ENCODE results near the gene AGAP1.

DNA sequence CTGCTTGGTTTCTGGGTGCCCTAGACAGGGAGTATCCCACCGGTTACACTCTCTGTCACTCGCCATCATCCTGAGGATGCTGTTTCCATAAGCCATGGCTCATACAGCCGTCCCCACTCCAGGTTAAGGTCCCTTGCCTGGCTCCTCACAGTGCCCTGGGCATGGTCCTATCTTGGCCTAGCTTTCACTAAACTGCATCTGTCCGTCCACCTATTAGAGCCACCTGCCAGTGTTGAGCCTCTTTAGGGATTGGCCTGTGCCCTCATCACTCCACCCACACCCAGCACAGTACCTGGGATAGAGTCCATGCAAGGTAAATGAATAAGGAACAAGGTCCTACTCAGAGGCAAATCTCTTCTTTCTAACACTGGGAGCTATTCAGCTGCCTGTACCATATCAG, 354.2 kb downstream of the AGAP1 start:
- TF ChIP-seq POLR2AphosphoS5 (IDR thresholded peaks at IDR 0.05) = no peak
- no peak for TF ChIP-seq POLR2A (IDR thresholded peaks at IDR 0.05)

Data from spleen (tissue), 3 donors.